Endodermal cell (in vitro differentiated cells): ENCODE measurements around the gene ATOH8. TPM values are rescaled to one million over a fixed set of nuclear protein-coding genes. Genes with fewer than 3 reads are reported as not detected.

Source experiments
- DNase-seq: peaks from one replicate; pipeline ENCODE4 v3.0.0-alpha.2; 2017
- H3K27ac ChIP-seq: 2 replicates; pipeline ENCODE4 v1.5.1; 2013; ENCODE audit warnings: mild to moderate bottlenecking, low read depth, low read length, moderate library complexity
- H3K27me3 ChIP-seq: 2 replicates; pipeline ENCODE4 v1.6.1; 2013; ENCODE audit warnings: mild to moderate bottlenecking, low read length, moderate library complexity; ENCODE audit not compliant: insufficient read depth, control insufficient read depth, poor library complexity, severe bottlenecking
- H3K36me3 ChIP-seq: 2 replicates; pipeline ENCODE4 v1.7.0; 2013; ENCODE audit warnings: mild to moderate bottlenecking, low read length, moderate library complexity; ENCODE audit not compliant: control insufficient read depth, insufficient read depth
- H3K4me1 ChIP-seq: one replicate; pipeline ENCODE4 v1.7.0; 2013; ENCODE audit warnings: low read length; ENCODE audit not compliant: control insufficient read depth, insufficient read depth
- H3K4me3 ChIP-seq: 2 replicates; pipeline ENCODE4 v1.5.1; 2013; ENCODE audit warnings: mild to moderate bottlenecking, low read length, moderate library complexity
- H3K9ac ChIP-seq: 2 replicates; pipeline ENCODE4 v1.6.1; 2013; ENCODE audit warnings: mild to moderate bottlenecking, low read length, moderate library complexity; ENCODE audit not compliant: poor library complexity, severe bottlenecking; ENCODE audit errors: extremely low read depth
- H3K9me3 ChIP-seq: 2 replicates; pipeline ENCODE4 v1.6.1; 2013; ENCODE audit warnings: mild to moderate bottlenecking, low read length, moderate library complexity; ENCODE audit not compliant: control insufficient read depth
- H3K27ac Mint-ChIP-seq: 2 replicates; pipeline ENCODE4 v1.8.0; 2020; ENCODE audit warnings: mixed read lengths
- H3K27me3 Mint-ChIP-seq: 2 replicates; pipeline ENCODE4 v1.8.0; 2021; ENCODE audit warnings: mild to moderate bottlenecking, mixed read lengths; ENCODE audit not compliant: insufficient read depth
- H3K36me3 Mint-ChIP-seq: 2 replicates; pipeline ENCODE4 v1.8.0; 2020; ENCODE audit warnings: low read depth, mixed read lengths
- H3K4me1 Mint-ChIP-seq: 2 replicates; pipeline ENCODE4 v1.8.0; 2020; ENCODE audit warnings: mixed read lengths
- H3K4me3 Mint-ChIP-seq: 2 replicates; pipeline ENCODE4 v1.8.0; 2020; ENCODE audit warnings: mild to moderate bottlenecking, moderate library complexity, mixed read lengths
- H3K9me3 Mint-ChIP-seq: 2 replicates; pipeline ENCODE4 v1.8.0; 2020; ENCODE audit warnings: mild to moderate bottlenecking, mixed read lengths
- WGBS, 2 experiments: methylation state at CpG; one replicate each; pipeline versions ENCODE4 v1.1.5 to v1.1.7; 2013; ENCODE audit warnings: missing lambda C conversion rate in 2 of 2, mixed read lengths in 1 of 2; ENCODE audit not compliant: insufficient coverage in 1 of 2, insufficient read length in 1 of 2; 5-methylcytosine and 5-hydroxymethylcytosine counted together
- total RNA-seq, 2 donors: library from RNA; stranded (reverse); fragmentation: NEBNext Ultra II Directional in 1 of 2; extraction: Animal tissue kit (Norgen Biotek cat#: 25700) in 1 of 2; gene quantifications; 2 replicates in 1 of 2; 3 replicates in 1 of 2; pipeline ENCODE4 v1.2.1, GENCODE V29; 2021
- TF ChIP-seq, protein P1 (sequence below): fragments of 200-600 bp; sonication (generic); conservative IDR thresholded peaks from 2 replicates; pipeline ENCODE4 v1.5.0; 2021; ENCODE audit warnings: antibody characterized with exemption, mild to moderate bottlenecking

ATOH8 gene
- total RNA-seq, 2 donors from 2014 or later: 1.3 to 1.6 TPM

DNA sequence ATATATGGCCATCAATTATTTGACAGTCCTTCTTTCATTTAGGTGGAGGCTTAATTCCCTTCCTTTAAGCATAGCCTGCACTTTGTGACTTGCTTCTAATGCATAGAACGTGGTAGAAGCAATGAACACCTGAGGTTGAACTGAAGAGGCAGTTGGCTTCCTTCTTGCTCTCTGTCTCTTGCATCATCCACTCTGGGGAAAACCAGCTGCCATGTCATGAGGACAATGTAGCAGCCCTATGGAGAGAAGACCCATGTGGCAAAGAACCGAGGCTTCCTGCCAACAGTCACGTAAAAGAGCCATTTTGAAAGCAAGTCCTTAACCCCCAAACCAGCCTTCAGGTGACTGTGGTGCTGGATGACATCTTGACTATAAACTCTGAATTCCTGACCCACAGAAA, 46.8 kb downstream of the ATOH8 start:
- Histone ChIP-seq H3K36me3 (no peaks in the 10 kb centered on the region), H3K4me1 (no peaks in the 10 kb centered on the region), H3K9me3 (no peaks in the 10 kb centered on the region), H3K27me3 (no peaks in the 10 kb centered on the region), H3K27ac (no peak overlapping the region), H3K4me3 (no peak overlapping the region), H3K9ac (no peak overlapping the region)
- Mint-ChIP-seq H3K9me3 (no peaks in the 10 kb centered on the region), H3K27ac (no peak overlapping the region), H3K4me3 (no peak overlapping the region), H3K36me3 (no peaks in the 10 kb centered on the region), H3K4me1 (peaks cover 5% of the 10 kb centered on the region), H3K27me3 (peaks cover 20% of the 10 kb centered on the region)
- WGBS, 2 experiments: 87 to 94% methylated on average over 3 of the region's 3 CpGs
- no peak for DNase-seq
- TF ChIP-seq, protein P1, sequence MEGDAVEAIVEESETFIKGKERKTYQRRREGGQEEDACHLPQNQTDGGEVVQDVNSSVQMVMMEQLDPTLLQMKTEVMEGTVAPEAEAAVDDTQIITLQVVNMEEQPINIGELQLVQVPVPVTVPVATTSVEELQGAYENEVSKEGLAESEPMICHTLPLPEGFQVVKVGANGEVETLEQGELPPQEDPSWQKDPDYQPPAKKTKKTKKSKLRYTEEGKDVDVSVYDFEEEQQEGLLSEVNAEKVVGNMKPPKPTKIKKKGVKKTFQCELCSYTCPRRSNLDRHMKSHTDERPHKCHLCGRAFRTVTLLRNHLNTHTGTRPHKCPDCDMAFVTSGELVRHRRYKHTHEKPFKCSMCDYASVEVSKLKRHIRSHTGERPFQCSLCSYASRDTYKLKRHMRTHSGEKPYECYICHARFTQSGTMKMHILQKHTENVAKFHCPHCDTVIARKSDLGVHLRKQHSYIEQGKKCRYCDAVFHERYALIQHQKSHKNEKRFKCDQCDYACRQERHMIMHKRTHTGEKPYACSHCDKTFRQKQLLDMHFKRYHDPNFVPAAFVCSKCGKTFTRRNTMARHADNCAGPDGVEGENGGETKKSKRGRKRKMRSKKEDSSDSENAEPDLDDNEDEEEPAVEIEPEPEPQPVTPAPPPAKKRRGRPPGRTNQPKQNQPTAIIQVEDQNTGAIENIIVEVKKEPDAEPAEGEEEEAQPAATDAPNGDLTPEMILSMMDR: no peak

- Mint-ChIP-seq H3K9me3 (no peaks in the 10 kb centered on the region), H3K27me3 (peaks cover 16% of the 10 kb centered on the region), H3K27ac (no peak overlapping the region), H3K36me3 (no peaks in the 10 kb centered on the region), H3K4me1 (no peaks in the 10 kb centered on the region), H3K4me3 (no peak overlapping the region)
- Histone ChIP-seq H3K4me3 (no peak overlapping the region), H3K36me3 (no peaks in the 10 kb centered on the region), H3K27ac (no peak overlapping the region), H3K4me1 (no peaks in the 10 kb centered on the region), H3K27me3 (no peaks in the 10 kb centered on the region), H3K9ac (no peak overlapping the region), H3K9me3 (no peaks in the 10 kb centered on the region)
- TF ChIP-seq, protein P1: no peak
- 89 to 90% methylated on average over 4 to 5 of the region's 5 CpGs for WGBS, 2 experiments
- no peak for DNase-seq
Observed at GRCh38 chr2:85801871-85802270, 48.1 kb downstream of the ATOH8 start.

GRCh38 chr2:85802354-85803103, 48.7 kb downstream of the ATOH8 start:
- H3K36me3 Mint-ChIP-seq: no peaks in the 10 kb centered on the region
- DNase-seq: no peak
- H3K27me3 Mint-ChIP-seq: peaks cover 16% of the 10 kb centered on the region

More at GRCh38 chr2:85802354-85803103, 48.7 kb downstream of the ATOH8 start:
- no peak overlapping the region for H3K9ac ChIP-seq
- H3K4me3 ChIP-seq: no peak overlapping the region
- Mint-ChIP-seq H3K27ac (no peak overlapping the region), H3K4me3 (no peak overlapping the region), H3K9me3 (no peaks in the 10 kb centered on the region), H3K4me1 (no peaks in the 10 kb centered on the region)
- H3K4me1 ChIP-seq: no peaks in the 10 kb centered on the region
- no peaks in the 10 kb centered on the region for H3K27me3 ChIP-seq
- H3K9me3 ChIP-seq: no peaks in the 10 kb centered on the region
- TF ChIP-seq, protein P1: no peak
- WGBS, 2 experiments: 88 to 89% methylated on average over 7 to 9 of the region's 9 CpGs
- H3K36me3 ChIP-seq: no peaks in the 10 kb centered on the region
- H3K27ac ChIP-seq: no peak overlapping the region
